Measurements from ENCODE around the gene GBX1. TPM values are rescaled to one million over a fixed set of nuclear protein-coding genes. Genes with fewer than 3 reads are reported as not detected.

GBX1 gene
- total RNA-seq, 1 experiment from 2014 or later, result not detected

DNA sequence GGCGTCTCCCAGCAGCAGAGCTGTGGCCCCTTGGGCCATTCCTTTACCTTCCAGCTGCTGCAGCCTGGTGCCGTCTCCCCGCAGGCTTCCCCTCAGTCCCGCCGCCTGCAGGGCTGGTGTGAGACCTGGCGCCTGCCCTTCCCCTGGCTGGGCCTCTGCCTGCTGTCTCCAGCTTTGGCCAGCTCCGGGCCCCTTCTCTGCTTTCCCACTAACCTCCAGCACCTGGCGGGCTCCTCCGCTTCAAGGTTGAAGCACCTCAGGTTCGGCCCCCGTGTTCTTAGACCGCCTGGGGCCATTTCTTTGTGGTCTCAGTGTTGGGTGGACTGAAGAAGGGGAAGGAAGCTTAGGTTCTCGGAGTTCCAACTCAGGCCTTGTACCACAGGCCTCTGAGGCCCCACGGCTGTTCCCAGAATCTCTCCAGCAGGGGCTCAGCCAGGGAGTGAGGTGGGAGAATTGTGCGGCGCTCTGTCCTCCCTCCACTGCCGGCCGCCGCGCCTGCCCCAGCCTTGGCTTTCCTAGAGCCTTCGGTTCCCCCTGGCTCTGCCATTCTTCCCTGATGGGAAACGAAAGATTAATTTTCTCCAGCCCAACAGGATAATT is 30.3 kb downstream of the GBX1 start:
- Histone ChIP-seq H4K8ac (replicated peaks; ENCODE audit: insufficient read length, low read depth, low read length) (no peak overlapping the region), H3K4ac (ENCODE audit: low read depth, low read length) (no peak overlapping the region), H2BK120ac (ENCODE audit: low read depth, low read length, poor library complexity, severe bottlenecking) (no peak overlapping the region), H4K91ac (ENCODE audit: insufficient read length, low read depth, low read length) (no peak overlapping the region), H3K23me2 (ENCODE audit: insufficient read length, low read depth, low read length, poor library complexity, severe bottlenecking) (no peaks in the 10 kb centered on the region), H2BK20ac (ENCODE audit: low read depth, low read length, poor library complexity, severe bottlenecking) (no peak overlapping the region), H3K9ac (ENCODE audit: extremely low read depth, insufficient read length, low read length) (no peak overlapping the region), H2AFZ (ENCODE audit: low read length) (no peak overlapping the region), H3K4me2 (ENCODE audit: insufficient read depth, insufficient read length, low read length) (no peak overlapping the region), H3K79me2 (ENCODE audit: insufficient read depth, low read length) (no peaks in the 10 kb centered on the region), H3K56ac (ENCODE audit: insufficient read length, low read depth, low read length) (no peak overlapping the region), H2BK15ac (ENCODE audit: low read depth, low read length) (no peak overlapping the region), H3K4me1 (ENCODE audit: insufficient read depth, low read length) (no peaks in the 10 kb centered on the region; the same call in 1 of the 2 replicates), H3K14ac (ENCODE audit: insufficient read depth, low read length) (no peak overlapping the region), H3K27ac (ENCODE audit: insufficient read length, low read depth, low read length) (no peak overlapping the region), H2BK5ac (ENCODE audit: insufficient read length, low read length) (no peak overlapping the region), H2BK12ac (ENCODE audit: insufficient read length, low read depth, low read length) (no peak overlapping the region), H3K27me3 (ENCODE audit: insufficient read depth, low read length) (no peaks in the 10 kb centered on the region), H3K18ac (ENCODE audit: insufficient read length, low read depth, low read length) (no peak overlapping the region), H3K9me3 (ENCODE audit: control insufficient read depth, low read depth, low read length) (no peaks in the 10 kb centered on the region), H3K23ac (ENCODE audit: insufficient read length, low read depth, low read length) (no peak overlapping the region), H4K20me1 (ENCODE audit: control insufficient read depth, insufficient read depth, insufficient read length) (no peaks in the 10 kb centered on the region), H3K79me1 (ENCODE audit: insufficient read depth, low read depth, low read length, poor library complexity, severe bottlenecking) (no peaks in the 10 kb centered on the region), H3T11ph (ENCODE audit: low read length) (no peak overlapping the region), H2AK5ac (ENCODE audit: insufficient read length, low read length) (no peak overlapping the region), H4K5ac (ENCODE audit: insufficient read length, low read depth, low read length) (no peak overlapping the region)
- no CpG with 5 or more reads among the region's 22 CpGs for WGBS (ENCODE audit: extremely low coverage, insufficient read length, low lambda C conversion rate)
- Mint-ChIP-seq H3K27me3 (ENCODE audit: low read depth) (no peaks in the 10 kb centered on the region; the same call in 1 of the 2 replicates), H3K4me3 (no peak overlapping the region; a peak in 1 of 5 replicates), H3K9me3 (no peaks in the 10 kb centered on the region; a peak in 1 of 5 replicates), H3K4me1 (peaks cover 22 to 36% of the 10 kb centered on the region in 2 experiments), H3K27ac (no peak overlapping the region), H3K36me3 (ENCODE audit: insufficient read depth in 1 of 3, low read depth in 3 of 3) (peaks cover 8 to 55% (median 15%) of the 10 kb centered on the region in 3 experiments; a peak in 6 of 7 replicates)
- TF ChIP-seq, protein P1, sequence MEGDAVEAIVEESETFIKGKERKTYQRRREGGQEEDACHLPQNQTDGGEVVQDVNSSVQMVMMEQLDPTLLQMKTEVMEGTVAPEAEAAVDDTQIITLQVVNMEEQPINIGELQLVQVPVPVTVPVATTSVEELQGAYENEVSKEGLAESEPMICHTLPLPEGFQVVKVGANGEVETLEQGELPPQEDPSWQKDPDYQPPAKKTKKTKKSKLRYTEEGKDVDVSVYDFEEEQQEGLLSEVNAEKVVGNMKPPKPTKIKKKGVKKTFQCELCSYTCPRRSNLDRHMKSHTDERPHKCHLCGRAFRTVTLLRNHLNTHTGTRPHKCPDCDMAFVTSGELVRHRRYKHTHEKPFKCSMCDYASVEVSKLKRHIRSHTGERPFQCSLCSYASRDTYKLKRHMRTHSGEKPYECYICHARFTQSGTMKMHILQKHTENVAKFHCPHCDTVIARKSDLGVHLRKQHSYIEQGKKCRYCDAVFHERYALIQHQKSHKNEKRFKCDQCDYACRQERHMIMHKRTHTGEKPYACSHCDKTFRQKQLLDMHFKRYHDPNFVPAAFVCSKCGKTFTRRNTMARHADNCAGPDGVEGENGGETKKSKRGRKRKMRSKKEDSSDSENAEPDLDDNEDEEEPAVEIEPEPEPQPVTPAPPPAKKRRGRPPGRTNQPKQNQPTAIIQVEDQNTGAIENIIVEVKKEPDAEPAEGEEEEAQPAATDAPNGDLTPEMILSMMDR (conservative IDR thresholded peaks at IDR 0.05), result no peak
- DNase-seq, result no peak
